Neuronal stem cell (in vitro differentiated cells): ENCODE data around the gene TRMT112.

Experiments used
- DNase-seq: peaks from one replicate; pipeline ENCODE4 v3.0.0-alpha.2; 2013; ENCODE audit warnings: low spot score
- H2AFZ ChIP-seq: one replicate; pipeline ENCODE4 v1.6.1; 2013; ENCODE audit warnings: mild to moderate bottlenecking, low read length, inconsistent platforms
- H2AK5ac ChIP-seq: 2 replicates; pipeline ENCODE4 v1.6.1; 2013; ENCODE audit warnings: low read depth, mild to moderate bottlenecking, inconsistent platforms, low read length, moderate library complexity, mixed read lengths
- H2BK120ac ChIP-seq: 2 replicates; pipeline ENCODE4 v1.6.1; 2013; ENCODE audit warnings: low read depth, mild to moderate bottlenecking, inconsistent platforms, low read length, moderate library complexity, mixed read lengths
- H2BK12ac ChIP-seq: one replicate; pipeline ENCODE4 v1.6.1; 2013; ENCODE audit warnings: low read length, inconsistent platforms
- H2BK15ac ChIP-seq: 2 replicates; pipeline ENCODE4 v1.6.1; 2013; ENCODE audit warnings: mild to moderate bottlenecking, low read length, inconsistent platforms, mixed read lengths
- H2BK5ac ChIP-seq: one replicate; pipeline ENCODE4 v1.6.1; 2013; ENCODE audit warnings: inconsistent platforms, mild to moderate bottlenecking, low read length, moderate library complexity
- H3K14ac ChIP-seq: one replicate; pipeline ENCODE4 v1.6.1; 2013; ENCODE audit warnings: low read length, inconsistent platforms
- H3K18ac ChIP-seq: 2 replicates; pipeline ENCODE4 v1.6.1; 2013; ENCODE audit warnings: low read length, inconsistent platforms
- H3K23ac ChIP-seq: 2 replicates; pipeline ENCODE4 v1.6.1; 2013; ENCODE audit warnings: low read depth, mild to moderate bottlenecking, mixed read lengths, low read length, inconsistent platforms; ENCODE audit not compliant: poor library complexity
- H3K27ac ChIP-seq: replicated peaks from 3 replicates; pipeline ENCODE4 v1.5.1; 2013; ENCODE audit warnings: low read length, inconsistent platforms
- H3K27me3 ChIP-seq, 3 experiments: 2 replicates each; pipeline ENCODE4 v1.6.1; 2013; ENCODE audit warnings: low read length in 3 of 3, mild to moderate bottlenecking in 2 of 3, inconsistent platforms in 1 of 3, low read depth in 1 of 3, mixed read lengths in 1 of 3, moderate library complexity in 1 of 3; ENCODE audit not compliant: control insufficient read depth in 3 of 3, insufficient read depth in 3 of 3
- H3K36me3 ChIP-seq, 2 donors: replicated peaks in 1 of 2; 2 replicates each; pipeline ENCODE4 v1.6.1; 2013; ENCODE audit warnings: low read length in 2 of 2; ENCODE audit not compliant: control insufficient read depth in 2 of 2, insufficient read depth in 2 of 2
- H3K4ac ChIP-seq: 2 replicates; pipeline ENCODE4 v1.6.1; 2013; ENCODE audit warnings: inconsistent platforms, mild to moderate bottlenecking, low read length, moderate library complexity
- H3K4me1 ChIP-seq, 2 donors: 1 replicate in 1 of 2; 2 replicates in 1 of 2; pipeline ENCODE4 v1.6.1; 2013; ENCODE audit warnings: low read length in 2 of 2, low read depth in 1 of 2; ENCODE audit not compliant: control insufficient read depth in 2 of 2, insufficient read depth in 1 of 2
- H3K4me2 ChIP-seq: one replicate; pipeline ENCODE4 v1.6.1; 2013; ENCODE audit warnings: mild to moderate bottlenecking, low read length, inconsistent platforms; ENCODE audit not compliant: insufficient read depth, poor library complexity, severe bottlenecking
- H3K4me3 ChIP-seq, 2 donors: 2 replicates each; pipeline ENCODE4 v1.5.1; 2013; ENCODE audit warnings: low read length in 2 of 2, mild to moderate bottlenecking in 2 of 2, inconsistent platforms in 1 of 2, moderate library complexity in 1 of 2
- H3K79me1 ChIP-seq: one replicate; pipeline ENCODE4 v1.6.1; 2013; ENCODE audit warnings: low read depth, mild to moderate bottlenecking, inconsistent platforms, low read length, moderate library complexity
- H3K9ac ChIP-seq: one replicate; pipeline ENCODE4 v1.6.1; 2013; ENCODE audit warnings: mild to moderate bottlenecking, low read depth, low read length, inconsistent platforms; ENCODE audit not compliant: poor library complexity
- H3K9me3 ChIP-seq, 2 donors: replicated peaks in 1 of 2; 2 replicates each; pipeline versions ENCODE3 to v1.6.1; 2013; ENCODE audit warnings: low read length in 2 of 2, mild to moderate bottlenecking in 2 of 2, inconsistent platforms in 1 of 2, low read depth in 1 of 2, mixed read lengths in 1 of 2, moderate library complexity in 1 of 2; ENCODE audit not compliant: control insufficient read depth in 2 of 2, insufficient read depth in 1 of 2
- H4K8ac ChIP-seq: one replicate; pipeline ENCODE4 v1.6.1; 2013; ENCODE audit warnings: low read depth, mild to moderate bottlenecking, inconsistent platforms, low read length, moderate library complexity
- H4K91ac ChIP-seq: one replicate; pipeline ENCODE4 v1.6.1; 2013; ENCODE audit warnings: low read length, low read depth, mild to moderate bottlenecking, inconsistent platforms; ENCODE audit not compliant: poor library complexity
- WGBS, 2 donors: extraction: QIAGEN DNeasy Blood & Tissue Kit; methylation state at CpG; one replicate each; pipeline ENCODE4 v1.1.7; 2013; ENCODE audit warnings: missing lambda C conversion rate in 2 of 2, mixed read lengths in 1 of 2; ENCODE audit not compliant: insufficient read length in 2 of 2, insufficient replicate concordance in 1 of 2; ENCODE audit errors: extremely low coverage in 2 of 2; 5-methylcytosine and 5-hydroxymethylcytosine counted together

Gene TRMT112

GRCh38 chr11:64349025-64349387 lies 31.6 kb upstream of the TRMT112 start:
- WGBS, 2 donors, result no CpG with 5 or more reads among the region's 7 CpGs
- H3K18ac ChIP-seq, result peak overlapping the region; percentile 84
- H3K9ac ChIP-seq, result peak overlapping the region; percentile 2
- peak overlapping the region; percentile 76 for H2AFZ ChIP-seq
- H3K36me3 ChIP-seq, result no peaks in the 10 kb centered on the region
- peak overlapping the region; percentile 25 for H3K23ac ChIP-seq
- no peak overlapping the region for H3K14ac ChIP-seq
- peak overlapping the region; percentile 88 for H2AK5ac ChIP-seq
- H2BK5ac ChIP-seq, result peak overlapping the region; percentile 22
- H4K8ac ChIP-seq, result no peak overlapping the region
- no peak overlapping the region for H3K4me2 ChIP-seq
- H3K79me1 ChIP-seq, result peaks cover under 1% of the 10 kb centered on the region
- peak overlapping the region; percentile 39 for H4K91ac ChIP-seq
- H3K27me3 ChIP-seq, result no peaks in the 10 kb centered on the region
- no peak overlapping the region for H3K4ac ChIP-seq
- H3K27ac ChIP-seq, result no peak overlapping the region
- no peak overlapping the region for H3K4me3 ChIP-seq
- peaks cover 7 to 29% of the 10 kb centered on the region in 2 donors for H3K4me1 ChIP-seq
- peak overlapping the region; percentile 87 for H2BK15ac ChIP-seq
- DNase-seq, result no peak
- H2BK12ac ChIP-seq, result no peak overlapping the region
- no peaks in the 10 kb centered on the region for H3K9me3 ChIP-seq
- no peak overlapping the region for H2BK120ac ChIP-seq

- Histone ChIP-seq H2BK15ac (peak overlapping the region; percentile 87), H2AK5ac (peak overlapping the region; percentile 88), H3K4me1 (peaks cover 7 to 28% of the 10 kb centered on the region in 2 donors), H3K23ac (peak overlapping the region; percentile 25), H3K9ac (peak overlapping the region; percentile 2), H3K27ac (no peak overlapping the region), H2AFZ (peak overlapping the region; percentile 76), H3K9me3 (no peaks in the 10 kb centered on the region), H3K4ac (no peak overlapping the region), H3K27me3 (no peaks in the 10 kb centered on the region), H3K4me3 (no peak overlapping the region), H3K4me2 (no peak overlapping the region), H2BK5ac (peak overlapping the region; percentile 22), H4K91ac (peak overlapping the region; percentile 39), H2BK120ac (no peak overlapping the region), H3K79me1 (no peaks in the 10 kb centered on the region), H3K14ac (no peak overlapping the region), H3K18ac (peak overlapping the region; percentile 84), H4K8ac (peak overlapping the region; percentile 86), H2BK12ac (no peak overlapping the region), H3K36me3 (no peaks in the 10 kb centered on the region)
- DNase-seq, result no peak
- no CpG with 5 or more reads among the region's 14 CpGs for WGBS, 2 donors
Observed at GRCh38 chr11:64348383-64349024, 31.1 kb upstream of the TRMT112 start.

- Histone ChIP-seq H4K91ac (no peak overlapping the region), H3K4me3 (no peak overlapping the region), H3K27me3 (peaks cover 0 to 3% (median 0%) of the 10 kb centered on the region in 3 experiments), H3K4me2 (no peak overlapping the region), H3K4ac (no peak overlapping the region), H3K23ac (no peak overlapping the region), H3K27ac (no peak overlapping the region), H2AFZ (no peak overlapping the region), H2BK120ac (no peak overlapping the region), H3K9me3 (no peaks in the 10 kb centered on the region), H2BK5ac (no peak overlapping the region), H3K9ac (no peak overlapping the region), H2BK12ac (no peak overlapping the region), H3K14ac (no peak overlapping the region), H2BK15ac (no peak overlapping the region), H3K18ac (no peak overlapping the region), H4K8ac (no peak overlapping the region), H3K36me3 (no peaks in the 10 kb centered on the region), H3K4me1 (peaks cover 10 to 29% of the 10 kb centered on the region in 2 donors), H3K79me1 (no peaks in the 10 kb centered on the region), H2AK5ac (peak overlapping the region; percentile 88)
- DNase-seq, result no peak
- WGBS, 2 donors, result no CpG with 5 or more reads among the region's 12 CpGs
Observed at GRCh38 chr11:64347193-64347867, 30.0 kb upstream of the TRMT112 start.

GRCh38 chr11:64344787-64345186 lies 27.4 kb upstream of the TRMT112 start:
- H3K4ac ChIP-seq, result no peak overlapping the region
- H3K4me2 ChIP-seq, result no peak overlapping the region
- no peak overlapping the region for H3K4me3 ChIP-seq
- H2BK15ac ChIP-seq, result peak overlapping the region; percentile 91
- H3K23ac ChIP-seq, result peak overlapping the region; percentile 89
- peak overlapping the region; percentile 86 for H2AK5ac ChIP-seq
- no peak overlapping the region for H2BK120ac ChIP-seq
- no peak overlapping the region for H4K8ac ChIP-seq
- no peaks in the 10 kb centered on the region for H3K9me3 ChIP-seq
- H3K79me1 ChIP-seq, result peaks cover 1% of the 10 kb centered on the region
- H3K27ac ChIP-seq, result no peak overlapping the region
- WGBS, 2 donors, result no CpG with 5 or more reads among the region's 28 CpGs
- peak overlapping the region; percentile 84 for H2BK12ac ChIP-seq
- H2BK5ac ChIP-seq, result peak overlapping the region; percentile 22
- H3K36me3 ChIP-seq, result no peaks in the 10 kb centered on the region
- no peak overlapping the region for H3K9ac ChIP-seq
- no peak for DNase-seq
- H2AFZ ChIP-seq, result no peak overlapping the region
- peak overlapping the region; percentile 57 for H3K18ac ChIP-seq
- peaks cover 0 to 28% (median 8%) of the 10 kb centered on the region in 3 experiments for H3K27me3 ChIP-seq
- H3K4me1 ChIP-seq, result peaks cover 19 to 23% of the 10 kb centered on the region in 2 donors
- H3K14ac ChIP-seq, result peak overlapping the region; percentile 56
- H4K91ac ChIP-seq, result peak overlapping the region; percentile 30
